Stimulated activated CD4-positive, alpha-beta T cell treated with anti-CD3 and anti-CD28 coated beads, Interleukin-1b, Interleukin-23, amount 100 ng/mL, for 1 hour (primary cell): Measurements from ENCODE around the gene TMEM225B.
"Not testable (repeated sequence)": the region's sequence is repeated elsewhere in the genome, so short reads cannot be mapped to it uniquely, and the experiment has no call there.

Experiments used
- DNase-seq, 2 donors: peaks; one replicate each; pipeline ENCODE4 v3.0.0-alpha.2; 2020; ENCODE audit warnings: low read depth in 2 of 2

TMEM225B gene

DNA sequence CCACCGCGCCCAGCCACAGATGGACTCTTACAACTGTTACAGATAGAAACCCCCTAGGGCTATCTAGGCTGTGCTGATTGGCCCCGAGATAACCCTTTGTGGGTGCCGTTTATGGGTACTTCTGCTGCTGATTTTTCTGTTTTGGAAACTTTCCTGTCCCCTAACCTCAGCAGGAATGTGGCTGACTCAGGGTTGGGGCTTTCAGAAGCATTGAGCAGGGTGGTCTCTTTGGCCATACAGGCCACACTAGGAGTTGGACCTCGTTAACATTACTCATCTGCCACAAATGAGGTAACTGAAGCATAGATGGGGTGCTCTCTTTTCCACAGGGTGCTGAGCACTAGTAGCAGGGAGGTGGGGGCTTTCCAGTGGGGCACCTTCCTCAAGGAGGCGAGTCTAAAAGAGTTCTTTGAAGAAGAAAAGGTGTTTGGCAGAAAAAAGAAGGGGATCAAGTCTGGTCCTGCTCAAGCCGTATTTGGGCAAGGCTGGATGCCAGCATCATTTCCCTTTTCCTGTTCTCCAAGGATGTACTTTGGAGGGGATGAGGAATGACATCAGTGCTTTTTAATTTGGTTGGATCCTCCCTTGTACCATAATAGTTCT, 25.1 kb downstream of the TMEM225B start:
- no peak for DNase-seq

DNA sequence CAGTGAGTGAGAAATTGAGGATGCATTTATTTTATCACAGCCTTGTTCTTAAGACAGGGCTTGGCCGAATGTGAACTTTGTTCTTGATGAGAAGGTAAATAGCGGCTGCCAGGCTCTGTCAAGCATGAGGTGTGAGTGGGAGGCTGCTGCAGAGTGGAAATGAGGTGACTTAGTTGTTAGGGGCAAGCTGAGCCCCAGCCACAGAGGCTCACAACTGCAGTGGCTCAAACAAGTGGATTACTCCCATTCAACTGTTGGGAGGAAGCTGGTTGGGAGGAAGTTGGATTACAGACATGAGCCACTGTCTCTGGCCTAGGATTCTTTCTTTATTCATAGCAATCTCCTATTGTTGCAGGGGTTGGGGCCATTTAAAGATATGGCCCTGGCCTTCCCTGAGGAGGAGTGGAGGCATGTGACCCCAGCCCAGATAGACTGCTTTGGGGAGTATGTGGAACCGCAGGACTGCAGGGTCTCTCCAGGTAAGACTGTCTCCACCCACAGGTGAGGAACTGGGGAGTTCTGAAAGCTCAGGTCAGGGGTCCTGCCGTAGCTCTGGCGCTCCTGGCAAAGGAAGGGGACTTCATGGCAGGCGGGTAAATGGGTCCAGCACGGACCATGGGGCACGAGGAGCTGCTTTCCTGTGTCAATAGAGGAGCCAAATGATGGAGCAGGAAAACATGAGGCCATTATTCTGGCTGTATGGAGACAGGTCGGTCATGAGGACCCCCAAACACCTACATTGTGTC, 25.8 kb downstream of the TMEM225B start:
- DNase-seq, result no peak

DNA sequence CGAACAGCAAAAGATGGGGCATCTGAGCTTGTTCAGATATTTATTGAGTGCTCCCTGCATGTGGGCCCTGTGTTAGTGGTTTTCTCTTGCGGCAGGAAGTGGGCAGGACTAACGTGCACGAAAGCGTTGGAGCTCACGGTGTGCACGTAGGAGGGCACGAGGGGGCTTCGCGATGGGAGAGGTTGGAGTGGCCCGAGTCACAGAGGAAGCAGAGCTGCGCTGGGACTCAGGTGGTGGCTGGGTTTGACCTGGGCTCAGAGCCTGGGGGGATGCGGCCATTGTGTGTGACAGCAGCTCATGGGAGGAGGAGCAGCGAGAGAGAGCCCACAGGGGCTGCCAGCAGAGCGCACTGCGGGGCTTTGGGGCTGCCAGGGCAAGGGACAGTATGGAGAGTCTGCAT, 26.4 kb downstream of the TMEM225B start:
- DNase-seq, result peak; percentile 6 to 24

DNA sequence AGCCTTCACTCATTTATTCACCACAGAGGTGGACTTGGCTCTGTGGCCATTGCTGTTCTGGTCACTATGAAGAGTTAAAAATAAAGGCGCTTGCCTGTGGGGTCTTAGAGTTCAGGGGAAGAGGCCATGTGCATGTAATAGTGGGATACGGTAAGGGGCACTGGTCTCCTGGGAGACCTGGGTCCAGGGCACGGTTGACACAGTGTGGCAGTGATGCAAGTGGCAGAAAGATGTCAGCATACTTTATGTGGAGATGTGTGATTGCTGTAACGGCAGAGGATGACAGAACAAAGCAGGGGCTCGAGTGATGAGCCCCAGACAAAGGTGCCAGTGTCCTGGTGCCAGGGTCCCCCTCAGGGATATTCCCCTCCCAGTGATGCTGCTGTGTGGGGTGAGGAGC, 27.3 kb downstream of the TMEM225B start:
- DNase-seq, result no peak

DNA sequence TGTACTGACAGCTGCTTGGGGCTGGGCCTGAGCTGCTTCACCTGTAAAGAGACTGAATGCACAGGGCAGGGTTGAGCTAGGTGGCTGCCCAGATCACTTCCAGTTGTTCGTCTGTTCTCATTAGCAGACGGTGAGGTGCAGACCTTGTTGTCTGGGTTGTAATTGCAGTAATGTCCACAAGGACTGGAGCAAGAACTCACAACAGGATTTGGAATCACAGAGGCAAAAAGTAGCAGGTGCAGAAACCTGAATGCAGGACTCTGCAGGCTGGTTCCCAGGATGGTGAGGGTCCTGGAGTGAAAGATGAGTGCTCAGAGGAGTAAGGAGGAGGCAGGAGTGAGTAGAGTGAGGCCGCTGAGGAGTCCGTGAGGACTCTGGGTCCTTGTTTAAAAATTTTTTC, 27.9 kb downstream of the TMEM225B start:
- no peak for DNase-seq

DNA sequence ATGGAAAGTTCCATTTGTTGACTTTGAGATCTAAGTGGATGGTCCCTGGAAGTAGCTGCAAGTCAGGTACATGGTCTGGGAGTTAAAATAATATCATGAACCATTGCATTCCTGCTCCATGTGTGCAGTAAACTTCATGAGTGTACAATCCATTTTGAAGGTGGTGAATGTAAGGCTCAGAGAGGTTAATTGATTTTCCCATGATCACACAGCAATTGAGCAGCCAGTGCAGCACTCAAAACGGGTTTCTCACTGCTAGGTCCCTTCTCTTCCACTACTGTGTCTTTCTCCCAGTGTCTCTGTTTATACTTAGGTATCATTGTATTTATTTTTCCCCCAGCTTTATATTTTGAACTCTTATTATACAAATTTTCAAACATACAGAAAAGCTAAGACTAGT, 28.6 kb downstream of the TMEM225B start:
- DNase-seq, result no peak

DNA sequence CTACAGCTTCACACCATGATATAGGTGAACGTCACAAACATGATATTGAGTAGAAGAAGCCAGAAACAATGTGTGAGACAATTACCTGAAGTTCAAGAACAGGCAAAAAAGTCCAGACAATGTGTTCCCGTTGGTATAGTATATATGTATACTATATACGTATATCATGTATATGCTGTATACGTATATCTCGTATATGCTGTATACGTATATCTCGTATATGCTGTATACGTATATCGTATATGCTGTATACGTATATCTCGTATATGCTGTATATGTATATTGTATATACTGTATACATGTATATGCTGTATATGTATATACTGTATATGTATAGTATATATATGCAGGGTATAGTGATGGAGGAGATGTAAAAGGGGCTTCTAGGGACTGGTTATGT, 29.4 kb downstream of the TMEM225B start:
- no peak for DNase-seq

DNA sequence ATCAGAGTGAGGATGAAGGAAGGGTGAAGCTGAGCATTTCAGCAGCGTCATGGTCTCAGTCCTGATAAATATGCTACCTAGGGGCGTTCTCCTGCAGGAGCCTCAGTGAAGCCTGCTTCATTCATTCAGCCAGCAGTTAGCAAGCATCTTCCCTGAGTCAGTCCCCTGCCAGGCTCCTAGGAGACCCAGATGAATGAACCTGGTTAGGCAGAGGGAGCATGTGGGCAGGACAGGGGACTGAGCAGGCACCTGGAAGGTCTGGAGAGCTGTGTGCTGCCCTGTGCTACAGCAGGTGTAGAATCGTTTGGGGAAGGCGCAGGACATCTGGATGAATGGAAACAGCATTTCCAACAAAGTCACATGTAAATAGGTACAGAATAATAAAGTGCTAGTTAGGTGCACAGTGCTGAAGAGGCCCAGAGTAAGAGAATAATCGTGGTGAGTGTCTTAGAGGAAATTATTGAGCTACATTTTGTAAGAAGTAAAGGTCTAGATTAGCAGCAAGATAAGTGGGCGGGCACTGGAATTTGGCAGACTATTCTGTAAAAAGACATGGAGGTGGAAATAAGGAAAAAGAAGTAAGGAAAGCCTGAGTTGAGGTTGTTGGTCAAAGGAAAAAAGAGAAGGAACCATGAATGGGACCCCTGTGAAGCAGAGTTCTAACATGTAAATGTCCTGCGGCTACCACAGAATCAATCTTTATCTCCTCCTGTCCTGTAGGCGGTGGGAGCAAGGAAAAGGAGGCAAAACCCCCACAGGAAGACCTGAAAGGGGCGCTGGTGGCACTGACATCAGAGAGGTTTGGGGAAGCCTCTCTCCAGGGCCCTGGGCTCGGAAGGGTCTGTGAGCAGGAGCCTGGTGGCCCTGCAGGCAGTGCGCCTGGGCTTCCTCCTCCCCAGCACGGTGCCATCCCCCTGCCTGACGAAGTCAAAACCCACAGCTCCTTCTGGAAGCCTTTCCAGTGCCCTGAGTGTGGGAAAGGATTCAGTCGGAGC, 30.7 kb downstream of the TMEM225B start:
- DNase-seq, result no peak

DNA sequence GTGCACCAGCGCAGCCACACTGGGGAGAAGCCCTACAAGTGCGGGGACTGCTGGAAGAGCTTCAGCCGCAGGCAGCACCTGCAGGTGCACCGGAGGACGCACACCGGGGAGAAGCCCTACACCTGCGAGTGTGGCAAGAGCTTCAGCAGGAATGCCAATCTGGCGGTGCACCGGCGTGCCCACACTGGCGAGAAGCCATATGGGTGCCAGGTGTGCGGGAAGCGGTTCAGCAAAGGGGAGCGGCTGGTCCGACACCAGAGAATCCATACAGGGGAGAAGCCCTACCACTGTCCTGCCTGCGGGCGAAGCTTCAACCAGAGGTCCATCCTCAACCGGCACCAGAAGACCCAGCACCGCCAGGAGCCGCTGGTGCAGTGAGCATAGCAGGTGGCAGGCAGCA, 31.6 kb downstream of the TMEM225B start:
- DNase-seq, result no peak

DNA sequence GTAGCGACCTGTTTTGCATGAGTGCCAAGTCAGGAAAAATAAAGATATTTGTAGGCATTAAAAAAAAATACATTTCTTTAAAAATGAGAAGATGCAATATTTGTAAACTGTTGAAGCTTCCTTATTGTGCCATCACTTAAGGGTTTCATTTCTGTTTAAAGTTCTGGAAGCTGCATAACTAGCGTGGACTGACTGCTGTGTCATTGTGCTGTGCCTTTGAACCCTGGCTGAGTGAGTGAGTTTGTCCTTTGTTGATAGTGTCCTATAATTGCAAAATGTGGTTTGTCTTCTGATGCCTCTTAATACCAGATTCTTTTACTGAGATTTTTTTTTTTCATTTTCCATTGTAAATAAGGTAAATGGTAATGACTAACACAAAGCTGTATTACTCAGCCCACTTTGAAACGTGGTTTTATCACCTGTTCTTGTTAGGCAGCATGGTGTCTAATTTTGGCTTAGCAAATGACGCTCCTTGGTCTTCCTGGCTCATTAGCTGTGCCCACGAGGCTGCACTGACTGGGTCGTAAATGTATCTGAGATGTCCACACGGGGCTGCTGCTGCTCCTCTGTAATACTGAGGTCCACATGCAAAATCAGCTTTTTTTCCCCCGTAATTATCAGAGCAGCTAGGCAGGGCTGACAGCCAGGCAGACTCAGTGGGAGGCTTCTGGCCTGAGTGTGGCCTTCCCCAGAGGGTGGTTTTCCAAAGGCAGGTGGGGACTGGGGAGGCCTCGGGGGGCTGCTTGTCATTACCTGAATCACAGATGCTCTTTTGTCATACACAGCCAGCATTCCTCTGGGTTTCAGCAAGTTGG, 33.4 kb downstream of the TMEM225B start:
- DNase-seq, result no peak

DNA sequence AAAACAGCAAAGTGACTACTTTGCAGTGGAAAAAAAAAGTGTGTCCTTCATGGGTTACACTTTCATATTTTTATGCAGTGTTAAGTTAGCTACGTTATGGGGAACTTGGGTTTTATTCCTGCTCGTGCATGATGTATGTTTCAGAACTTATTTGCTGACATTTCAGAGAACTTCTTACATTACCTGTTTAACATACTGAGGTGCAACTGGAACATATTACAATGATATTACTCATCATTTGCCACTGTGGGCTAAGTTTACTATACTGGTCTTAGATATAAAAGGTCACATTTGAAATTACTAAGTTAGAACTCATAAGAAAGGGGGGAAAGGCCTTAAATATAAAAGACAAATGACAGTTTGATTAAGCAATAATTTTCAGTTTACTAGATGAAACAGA, 39.3 kb downstream of the TMEM225B start:
- DNase-seq, result not testable (repeated sequence)

DNA sequence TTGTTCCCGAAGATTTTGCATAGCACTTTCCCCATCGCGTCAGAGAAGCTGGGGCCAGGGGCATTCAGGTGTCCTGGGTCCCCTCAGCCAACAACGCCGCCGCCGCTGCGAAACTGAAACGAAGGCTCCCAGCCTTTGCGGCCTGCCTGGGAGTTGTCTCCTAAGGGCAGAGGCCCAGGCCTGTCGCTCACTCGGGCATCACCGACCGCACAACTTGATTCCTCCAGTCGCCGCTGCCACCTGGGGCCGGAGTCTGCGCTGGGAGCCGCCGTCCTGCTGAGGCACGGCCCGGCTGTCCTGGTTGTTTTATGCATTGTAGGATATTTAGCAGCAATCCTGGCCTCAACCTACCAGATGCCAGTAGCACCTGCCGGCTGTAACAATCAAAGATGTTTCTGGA, 40.7 kb downstream of the TMEM225B start:
- no peak for DNase-seq

DNA sequence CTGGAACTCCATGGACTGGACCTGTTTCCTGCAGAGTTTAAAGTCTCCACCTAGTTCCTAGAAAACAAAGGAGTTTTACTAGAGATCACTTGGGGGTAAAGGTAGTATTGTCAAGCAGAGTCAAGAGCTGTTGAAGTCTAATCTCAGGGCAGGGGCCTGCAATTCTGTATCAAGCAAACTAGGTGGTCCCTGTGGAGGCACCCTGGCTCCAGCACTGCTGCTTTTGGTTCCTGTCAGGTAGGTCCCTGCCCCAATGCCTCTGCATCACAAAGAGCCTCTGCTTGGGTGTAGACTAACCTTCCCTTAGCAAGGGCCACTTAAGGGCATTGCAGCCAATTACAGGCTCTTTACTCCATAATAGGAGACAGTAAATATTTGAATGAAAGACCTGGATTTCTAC, 41.2 kb downstream of the TMEM225B start:
- no peak for DNase-seq

DNA sequence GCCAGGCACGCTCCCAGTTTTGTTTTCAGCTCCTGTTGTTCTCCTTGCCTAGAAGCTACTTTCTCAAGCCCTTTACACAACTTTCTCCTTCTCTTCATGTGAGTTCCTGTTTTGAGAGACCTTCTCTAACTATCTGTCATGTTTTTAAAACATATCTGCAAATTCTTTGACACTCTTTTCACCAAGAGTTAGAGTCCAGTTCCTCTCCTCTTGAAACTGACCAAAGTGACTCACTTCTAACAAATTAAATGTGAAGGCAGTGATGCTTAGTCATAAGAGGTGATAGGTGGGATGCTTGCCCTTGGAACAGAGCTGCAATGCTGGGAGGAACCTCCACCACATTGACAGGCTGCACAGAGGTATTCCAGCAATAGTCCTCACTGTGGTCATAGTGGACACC, 44.0 kb downstream of the TMEM225B start:
- DNase-seq, result no peak

DNA sequence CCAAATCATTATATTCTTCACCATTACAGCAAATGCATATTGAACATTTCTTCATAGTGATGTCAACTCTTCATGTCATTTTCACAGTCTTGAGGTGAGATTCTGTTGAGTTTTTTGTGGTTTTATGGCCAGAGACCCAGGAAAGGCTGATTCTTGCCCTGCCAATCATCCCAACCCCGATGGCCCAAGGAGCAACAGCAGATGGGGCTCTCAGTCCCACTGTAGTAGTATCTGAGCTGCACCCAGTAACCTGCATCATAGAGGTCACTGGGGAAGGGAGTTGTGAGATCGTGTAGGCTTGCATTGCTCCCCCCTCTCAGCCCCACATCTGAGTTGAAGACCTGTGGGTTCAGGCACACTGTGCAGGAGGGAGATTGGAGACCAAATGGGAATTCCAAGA, 45.4 kb downstream of the TMEM225B start:
- no peak for DNase-seq

DNA sequence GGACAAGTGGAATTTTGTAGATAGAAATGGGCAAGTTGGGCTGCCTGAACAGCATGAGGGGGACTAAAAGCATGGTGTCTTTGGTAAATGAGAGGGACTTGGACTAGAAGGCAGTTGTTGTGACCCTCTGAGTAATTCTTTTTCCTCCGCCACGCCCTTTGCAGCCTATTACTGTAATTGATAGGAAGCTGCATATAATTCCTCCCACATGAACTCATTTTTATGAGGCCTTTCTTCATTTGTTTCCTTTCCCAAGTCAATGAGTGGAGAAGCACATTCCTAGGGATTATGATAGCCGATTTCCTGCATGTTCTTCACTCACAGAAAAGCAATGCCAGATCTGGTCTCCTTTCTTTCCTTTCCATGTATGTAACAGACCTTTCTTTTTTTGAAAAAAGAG, 46.4 kb downstream of the TMEM225B start:
- DNase-seq, result no peak

DNA sequence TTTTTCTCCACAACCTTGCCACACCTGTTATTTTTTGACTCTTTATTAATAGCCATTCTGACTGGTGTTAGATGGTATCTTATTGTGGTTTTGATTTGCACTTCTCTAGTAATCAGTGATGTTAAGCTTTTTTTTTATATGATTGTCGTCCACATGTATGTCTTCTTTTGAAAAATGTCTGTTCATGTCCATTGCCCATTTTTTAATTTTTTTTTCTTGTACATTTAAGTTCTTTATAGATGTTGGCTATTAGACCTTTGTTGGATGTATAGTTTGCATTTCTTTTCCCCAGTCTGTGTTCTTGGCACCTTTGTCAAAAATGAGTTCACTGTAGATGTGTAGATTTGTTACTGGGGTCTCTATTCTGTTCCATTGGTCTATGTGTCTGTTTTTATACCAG, 47.5 kb downstream of the TMEM225B start:
- no peak for DNase-seq

DNA sequence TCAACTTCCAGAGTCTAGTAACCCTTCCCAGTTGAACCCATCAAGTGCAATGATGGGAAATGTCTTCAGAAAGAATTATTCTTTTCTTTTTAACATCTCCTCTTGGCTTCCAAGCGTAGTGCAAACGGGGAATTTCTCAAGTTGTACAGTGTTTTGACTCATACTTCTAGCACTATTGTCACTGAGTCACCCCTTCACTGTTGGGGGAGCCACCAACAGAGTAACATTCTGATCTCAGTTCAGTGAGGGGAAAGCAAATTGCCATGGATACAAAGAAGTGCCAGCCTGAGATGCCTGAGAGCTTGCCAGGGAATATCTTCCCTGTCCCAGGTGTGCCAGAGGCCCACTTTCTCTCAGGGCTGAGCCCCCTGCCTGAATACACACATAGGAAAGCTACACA, 50.8 kb downstream of the TMEM225B start:
- no peak for DNase-seq

DNA sequence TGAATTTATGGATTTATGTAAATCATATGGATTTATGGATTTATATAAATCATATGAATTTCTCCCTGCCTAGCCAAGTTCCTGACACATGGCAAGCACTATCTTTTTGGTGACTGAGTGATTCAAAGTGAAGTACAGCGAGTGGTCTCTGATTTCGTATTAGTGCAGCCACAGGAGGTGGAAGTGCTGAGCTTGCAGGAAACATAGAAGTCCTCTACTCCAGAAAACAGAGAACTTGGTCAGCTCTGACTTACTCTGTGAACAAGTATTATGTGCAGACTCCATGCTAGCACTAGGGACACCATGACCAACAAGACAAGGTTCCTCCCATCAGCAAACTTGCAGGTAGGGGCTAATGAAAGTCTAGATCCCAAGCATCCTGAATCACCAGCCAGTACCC, 53.2 kb downstream of the TMEM225B start:
- no peak for DNase-seq

DNA sequence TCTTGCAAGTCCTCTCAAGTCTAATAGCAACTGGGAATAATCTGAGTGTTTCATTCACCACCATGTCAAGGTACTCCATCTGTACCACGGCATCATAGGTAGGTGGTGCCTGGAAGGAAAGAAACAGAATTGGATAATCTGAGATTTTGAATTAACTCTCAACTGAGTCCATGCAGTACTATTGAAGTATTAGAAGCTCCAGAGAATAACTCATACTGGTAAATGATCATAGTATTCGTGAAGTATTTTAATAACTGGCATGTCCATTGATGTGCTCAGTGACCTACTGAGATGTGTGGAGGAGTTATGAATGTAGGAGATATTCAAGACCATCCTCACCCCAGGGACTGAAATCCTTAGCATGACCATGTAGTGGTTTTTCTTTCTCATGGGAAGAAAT, 54.6 kb downstream of the TMEM225B start:
- no peak for DNase-seq

DNA sequence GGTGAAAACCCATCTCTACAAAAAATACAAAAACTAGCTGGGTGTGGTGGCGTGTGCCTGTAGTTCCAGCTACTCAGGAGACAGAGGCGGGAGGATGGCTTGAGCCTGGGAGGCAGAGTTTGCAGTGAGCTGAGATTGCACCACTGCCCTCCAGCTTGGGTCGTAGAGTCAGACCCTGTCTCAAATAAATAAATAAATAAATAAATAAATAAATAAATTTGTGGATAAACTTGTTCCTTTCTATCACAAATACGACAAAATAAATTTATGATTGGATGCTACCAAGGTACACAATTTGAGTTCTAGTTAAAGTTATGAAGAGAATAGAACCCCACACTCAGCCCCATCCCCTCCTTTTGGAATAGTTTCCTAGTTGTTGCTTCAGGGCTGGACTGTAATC, 55.2 kb downstream of the TMEM225B start:
- not testable (repeated sequence) for DNase-seq

DNA sequence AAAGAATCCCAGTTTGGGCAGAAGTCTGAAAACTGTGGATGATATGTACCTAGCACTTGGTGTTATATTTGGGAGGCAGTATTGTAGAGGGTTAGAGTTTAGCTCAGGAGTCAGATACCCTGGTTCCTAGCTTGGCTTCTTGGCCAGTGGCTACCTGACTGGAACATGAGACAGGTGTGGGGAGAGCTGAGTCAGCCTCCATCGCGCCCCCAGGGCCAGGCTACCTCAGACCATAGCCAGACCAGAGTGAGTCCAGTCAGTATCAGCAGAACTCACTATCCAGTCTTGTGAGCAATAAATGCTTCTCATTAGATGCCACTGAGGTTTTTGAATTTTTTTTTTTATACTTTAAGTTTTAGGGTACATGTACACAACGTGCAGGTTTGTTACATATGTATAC, 55.7 kb downstream of the TMEM225B start:
- no peak for DNase-seq
